ENCODE results near the gene DBR1. TPM values are rescaled to one million over a fixed set of nuclear protein-coding genes. Genes with fewer than 3 reads are reported as not detected.

Gene DBR1
- polyA plus RNA-seq, 1 donor, result 13.7 TPM

GRCh38 chr3:138125548-138126221, 49.0 kb downstream of the DBR1 start:
- H3K4me3 ChIP-seq (ENCODE audit: low read length), result no peak overlapping the region
- DNase-seq, result no peak
- no peak overlapping the region for H3K27ac ChIP-seq (ENCODE audit: low read length)
- no peaks in the 10 kb centered on the region for H3K4me1 ChIP-seq (ENCODE audit: control insufficient read depth, insufficient read depth, low read length)
- no peaks in the 10 kb centered on the region for H3K36me3 ChIP-seq (ENCODE audit: control insufficient read depth, insufficient read depth, low read length)
- peaks cover under 1% of the 10 kb centered on the region for H3K27me3 ChIP-seq (ENCODE audit: control insufficient read depth, insufficient read depth, low read length)
- no peaks in the 10 kb centered on the region for H3K9me3 ChIP-seq (ENCODE audit: control insufficient read depth, low read depth, low read length)
- 61% methylated on average over 3 of the region's 5 CpGs for WGBS (ENCODE audit: insufficient coverage, low lambda C conversion rate)

GRCh38 chr3:138124706-138125355, 49.9 kb downstream of the DBR1 start:
- Histone ChIP-seq H3K4me3 (ENCODE audit: low read length) (no peak overlapping the region), H3K27ac (ENCODE audit: low read length) (no peak overlapping the region), H3K27me3 (ENCODE audit: control insufficient read depth, insufficient read depth, low read length) (no peaks in the 10 kb centered on the region), H3K36me3 (ENCODE audit: control insufficient read depth, insufficient read depth, low read length) (no peaks in the 10 kb centered on the region), H3K4me1 (ENCODE audit: control insufficient read depth, insufficient read depth, low read length) (no peaks in the 10 kb centered on the region), H3K9me3 (ENCODE audit: control insufficient read depth, low read depth, low read length) (no peaks in the 10 kb centered on the region)
- 40% methylated on average over 1 of the region's 10 CpGs for WGBS (ENCODE audit: insufficient coverage, low lambda C conversion rate)
- no peak for DNase-seq

GRCh38 chr3:138124188-138124587, 50.5 kb downstream of the DBR1 start:
- no peaks in the 10 kb centered on the region for H3K36me3 ChIP-seq (ENCODE audit: control insufficient read depth, insufficient read depth, low read length)
- H3K9me3 ChIP-seq (ENCODE audit: control insufficient read depth, low read depth, low read length), result no peaks in the 10 kb centered on the region
- no peaks in the 10 kb centered on the region for H3K27me3 ChIP-seq (ENCODE audit: control insufficient read depth, insufficient read depth, low read length)
- no CpG with 5 or more reads among the region's 6 CpGs for WGBS (ENCODE audit: insufficient coverage, low lambda C conversion rate)
- no peak overlapping the region for H3K4me3 ChIP-seq (ENCODE audit: low read length)
- no peaks in the 10 kb centered on the region for H3K4me1 ChIP-seq (ENCODE audit: control insufficient read depth, insufficient read depth, low read length)
- no peak for DNase-seq
- H3K27ac ChIP-seq (ENCODE audit: low read length), result no peak overlapping the region

GRCh38 chr3:138119423-138119766, 55.3 kb downstream of the DBR1 start:
- Histone ChIP-seq H3K27me3 (ENCODE audit: control insufficient read depth, insufficient read depth, low read length) (peaks cover 8% of the 10 kb centered on the region), H3K4me3 (ENCODE audit: low read length) (no peak overlapping the region), H3K27ac (ENCODE audit: low read length) (no peak overlapping the region), H3K4me1 (ENCODE audit: control insufficient read depth, insufficient read depth, low read length) (no peaks in the 10 kb centered on the region), H3K9me3 (ENCODE audit: control insufficient read depth, low read depth, low read length) (no peaks in the 10 kb centered on the region), H3K36me3 (ENCODE audit: control insufficient read depth, insufficient read depth, low read length) (no peaks in the 10 kb centered on the region)
- WGBS (ENCODE audit: insufficient coverage, low lambda C conversion rate), result no CpG with 5 or more reads among the region's 4 CpGs
- DNase-seq, result no peak

- Histone ChIP-seq H3K4me3 (ENCODE audit: low read length) (no peak overlapping the region), H3K9me3 (ENCODE audit: control insufficient read depth, low read depth, low read length) (no peaks in the 10 kb centered on the region), H3K27ac (ENCODE audit: low read length) (no peak overlapping the region), H3K27me3 (ENCODE audit: control insufficient read depth, insufficient read depth, low read length) (peaks cover 8% of the 10 kb centered on the region), H3K4me1 (ENCODE audit: control insufficient read depth, insufficient read depth, low read length) (no peaks in the 10 kb centered on the region), H3K36me3 (ENCODE audit: control insufficient read depth, insufficient read depth, low read length) (no peaks in the 10 kb centered on the region)
- peak; percentile 30 to 35 for DNase-seq
- no CpG with 5 or more reads among the region's 8 CpGs for WGBS (ENCODE audit: insufficient coverage, low lambda C conversion rate)
These were observed 55.9 kb downstream of the DBR1 start for GRCh38 chr3:138118612-138119422.

- WGBS (ENCODE audit: insufficient coverage, low lambda C conversion rate), result no CpG with 5 or more reads among the region's 86 CpGs
- H3K9me3 ChIP-seq (ENCODE audit: control insufficient read depth, low read depth, low read length), result no peaks in the 10 kb centered on the region
- peak within 1 kb of the TSS; percentile 59 for H3K27ac ChIP-seq (ENCODE audit: low read length)
- no peaks in the 10 kb centered on the region for H3K4me1 ChIP-seq (ENCODE audit: control insufficient read depth, insufficient read depth, low read length)
- DNase-seq, result peak; percentile 13 to 59
- H3K4me3 ChIP-seq (ENCODE audit: low read length), result peak within 1 kb of the TSS; percentile 72
- H3K27me3 ChIP-seq (ENCODE audit: control insufficient read depth, insufficient read depth, low read length), result peaks cover 8% of the 10 kb centered on the region
- H3K36me3 ChIP-seq (ENCODE audit: control insufficient read depth, insufficient read depth, low read length), result no peaks in the 10 kb centered on the region
These were observed 59.4 kb downstream of the DBR1 start, which contains the start of gene DZIP1L for GRCh38 chr3:138114988-138115971. Gene DZIP1L, minus strand, starts transcription at chr3:138115608. Its CDS starts 11,637 bp downstream, at chr3:138103971.

GRCh38 chr3:138114431-138114918, 60.2 kb downstream of the DBR1 start:
- H3K27me3 ChIP-seq (ENCODE audit: control insufficient read depth, insufficient read depth, low read length), result peaks cover 8% of the 10 kb centered on the region
- H3K9me3 ChIP-seq (ENCODE audit: control insufficient read depth, low read depth, low read length), result no peaks in the 10 kb centered on the region
- peak overlapping the region; percentile 72 for H3K4me3 ChIP-seq (ENCODE audit: low read length)
- no peaks in the 10 kb centered on the region for H3K4me1 ChIP-seq (ENCODE audit: control insufficient read depth, insufficient read depth, low read length)
- peak overlapping the region; percentile 24 for H3K27ac ChIP-seq (ENCODE audit: low read length)
- H3K36me3 ChIP-seq (ENCODE audit: control insufficient read depth, insufficient read depth, low read length), result no peaks in the 10 kb centered on the region
- peak in 1 of 2 donors; percentile 11 for DNase-seq
- WGBS (ENCODE audit: insufficient coverage, low lambda C conversion rate), result no CpG with 5 or more reads among the region's 9 CpGs

GRCh38 chr3:138113326-138113725, 61.4 kb downstream of the DBR1 start:
- no CpG with 5 or more reads among the region's 1 CpG for WGBS (ENCODE audit: insufficient coverage, low lambda C conversion rate)
- no peak overlapping the region for H3K27ac ChIP-seq (ENCODE audit: low read length)
- H3K4me1 ChIP-seq (ENCODE audit: control insufficient read depth, insufficient read depth, low read length), result no peaks in the 10 kb centered on the region
- no peaks in the 10 kb centered on the region for H3K36me3 ChIP-seq (ENCODE audit: control insufficient read depth, insufficient read depth, low read length)
- no peak overlapping the region for H3K4me3 ChIP-seq (ENCODE audit: low read length)
- H3K27me3 ChIP-seq (ENCODE audit: control insufficient read depth, insufficient read depth, low read length), result peaks cover 8% of the 10 kb centered on the region
- DNase-seq, result peak in 1 of 2 donors; percentile 2
- no peaks in the 10 kb centered on the region for H3K9me3 ChIP-seq (ENCODE audit: control insufficient read depth, low read depth, low read length)

- no peak overlapping the region for H3K27ac ChIP-seq (ENCODE audit: low read length)
- H3K4me1 ChIP-seq (ENCODE audit: control insufficient read depth, insufficient read depth, low read length), result no peaks in the 10 kb centered on the region
- DNase-seq, result no peak
- peaks cover 8% of the 10 kb centered on the region for H3K27me3 ChIP-seq (ENCODE audit: control insufficient read depth, insufficient read depth, low read length)
- H3K36me3 ChIP-seq (ENCODE audit: control insufficient read depth, insufficient read depth, low read length), result no peaks in the 10 kb centered on the region
- no peaks in the 10 kb centered on the region for H3K9me3 ChIP-seq (ENCODE audit: control insufficient read depth, low read depth, low read length)
- no peak overlapping the region for H3K4me3 ChIP-seq (ENCODE audit: low read length)
- no CpG with 5 or more reads among the region's 8 CpGs for WGBS (ENCODE audit: insufficient coverage, low lambda C conversion rate)
These were observed 62.4 kb downstream of the DBR1 start for GRCh38 chr3:138112362-138112761.

All from large intestine (tissue), 3 donors.